Measurements from ENCODE around the gene LRRFIP1. TPM values are rescaled to one million over a fixed set of nuclear protein-coding genes. Genes with fewer than 3 reads are reported as not detected.
"Not testable (repeated sequence)": the region's sequence is repeated elsewhere in the genome, so short reads cannot be mapped to it uniquely, and the experiment has no call there.

The LRRFIP1 gene
- total and polyA plus RNA-seq, 9 donors: 27.4 to 71.1 (median 56.1) TPM

DNA sequence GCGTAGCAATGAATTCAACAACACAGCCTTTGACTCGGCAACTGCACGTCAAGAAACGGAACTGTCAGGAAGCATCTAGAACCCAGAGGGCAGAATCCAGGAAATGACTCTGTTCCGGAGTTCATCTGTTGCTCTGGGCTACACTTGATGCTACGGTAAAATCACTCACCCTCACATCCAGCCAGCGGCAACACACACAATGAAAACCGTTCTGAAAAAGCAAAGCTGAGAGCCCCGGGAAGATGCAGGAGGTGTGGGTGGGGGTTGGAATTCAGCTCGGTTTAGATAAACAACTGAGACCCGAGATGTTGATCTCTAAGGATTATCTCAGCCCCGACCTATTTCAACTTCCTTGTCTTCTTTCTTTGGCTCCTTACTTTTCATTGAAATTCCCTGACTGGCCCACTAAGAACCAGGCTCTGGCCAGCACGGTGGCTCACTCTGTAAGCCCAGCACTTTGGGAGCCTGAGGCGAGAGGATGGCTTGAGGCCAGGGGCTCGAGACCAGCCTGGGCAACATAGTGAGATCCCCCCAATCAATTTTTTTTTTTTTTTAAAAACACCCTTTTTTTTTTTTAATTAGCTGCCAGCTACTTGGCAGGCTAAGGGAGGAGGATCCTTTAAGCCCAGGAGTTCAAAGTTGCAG is 23.5 kb upstream of the LRRFIP1 start:
- H3K27ac ChIP-seq: no peak overlapping the region
- H3K36me3 ChIP-seq: no peaks in the 10 kb centered on the region
- no peaks in the 10 kb centered on the region for H3K4me1 ChIP-seq (ENCODE audit: insufficient read depth)
- no peak for TF ChIP-seq POLR2A (IDR thresholded peaks at IDR 0.05)
- TF ChIP-seq EP300 (IDR thresholded peaks at IDR 0.05): no peak
- TF ChIP-seq, protein P1, sequence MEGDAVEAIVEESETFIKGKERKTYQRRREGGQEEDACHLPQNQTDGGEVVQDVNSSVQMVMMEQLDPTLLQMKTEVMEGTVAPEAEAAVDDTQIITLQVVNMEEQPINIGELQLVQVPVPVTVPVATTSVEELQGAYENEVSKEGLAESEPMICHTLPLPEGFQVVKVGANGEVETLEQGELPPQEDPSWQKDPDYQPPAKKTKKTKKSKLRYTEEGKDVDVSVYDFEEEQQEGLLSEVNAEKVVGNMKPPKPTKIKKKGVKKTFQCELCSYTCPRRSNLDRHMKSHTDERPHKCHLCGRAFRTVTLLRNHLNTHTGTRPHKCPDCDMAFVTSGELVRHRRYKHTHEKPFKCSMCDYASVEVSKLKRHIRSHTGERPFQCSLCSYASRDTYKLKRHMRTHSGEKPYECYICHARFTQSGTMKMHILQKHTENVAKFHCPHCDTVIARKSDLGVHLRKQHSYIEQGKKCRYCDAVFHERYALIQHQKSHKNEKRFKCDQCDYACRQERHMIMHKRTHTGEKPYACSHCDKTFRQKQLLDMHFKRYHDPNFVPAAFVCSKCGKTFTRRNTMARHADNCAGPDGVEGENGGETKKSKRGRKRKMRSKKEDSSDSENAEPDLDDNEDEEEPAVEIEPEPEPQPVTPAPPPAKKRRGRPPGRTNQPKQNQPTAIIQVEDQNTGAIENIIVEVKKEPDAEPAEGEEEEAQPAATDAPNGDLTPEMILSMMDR (IDR thresholded peaks at IDR 0.05): no peak
- H3K27me3 ChIP-seq: no peaks in the 10 kb centered on the region
- H3K4me3 ChIP-seq: no peak overlapping the region
- intact Hi-C loops (cut with DNase I): loop anchor here in 1 of 4 donors (5.0 kb wide), 1 partner anchor 138 kb away; no protein-coding TSS in a partner anchor
- H3K9me3 ChIP-seq: no peaks in the 10 kb centered on the region
- DNase-seq: no peak
- 54 to 64% (median 61%) methylated on average over 15 of the region's 15 CpGs for WGBS, 3 donors

DNA sequence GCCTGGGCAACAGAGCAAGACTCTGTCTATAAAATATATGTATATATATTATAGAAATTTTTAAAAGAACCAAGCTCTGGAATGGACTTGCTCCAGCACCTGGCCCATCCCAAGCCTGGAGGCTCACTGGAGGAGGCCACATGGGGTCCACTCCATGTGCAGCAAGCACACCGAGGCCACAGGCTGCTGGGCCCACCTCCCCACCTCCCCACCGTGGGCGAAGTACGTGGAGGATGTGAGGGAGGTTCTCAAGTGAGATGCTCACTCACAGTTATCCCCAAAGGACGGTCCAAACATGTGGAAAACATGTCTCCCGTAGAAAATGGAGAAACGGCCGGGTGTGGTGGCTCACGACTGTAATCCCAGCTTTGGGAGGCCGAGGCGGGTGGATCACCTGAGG is 23.0 kb upstream of the LRRFIP1 start:
- H3K4me1 ChIP-seq (ENCODE audit: insufficient read depth): no peaks in the 10 kb centered on the region
- DNase-seq: peak in 1 of 5 donors; percentile 12
- TF ChIP-seq POLR2A (IDR thresholded peaks at IDR 0.05) (no peak), EP300 (IDR thresholded peaks at IDR 0.05) (no peak)
- TF ChIP-seq, protein P1 (IDR thresholded peaks at IDR 0.05): no peak
- H3K27ac ChIP-seq: no peak overlapping the region
- no peaks in the 10 kb centered on the region for H3K27me3 ChIP-seq
- intact Hi-C loops (cut with DNase I): loop anchor here in 1 of 4 donors (5.0 kb wide), 1 partner anchor 138 kb away; no protein-coding TSS in a partner anchor
- H3K36me3 ChIP-seq: no peaks in the 10 kb centered on the region
- 82 to 87% (median 84%) methylated on average over 11 of the region's 11 CpGs for WGBS, 3 donors
- H3K9me3 ChIP-seq: no peaks in the 10 kb centered on the region
- no peak overlapping the region for H3K4me3 ChIP-seq

DNA sequence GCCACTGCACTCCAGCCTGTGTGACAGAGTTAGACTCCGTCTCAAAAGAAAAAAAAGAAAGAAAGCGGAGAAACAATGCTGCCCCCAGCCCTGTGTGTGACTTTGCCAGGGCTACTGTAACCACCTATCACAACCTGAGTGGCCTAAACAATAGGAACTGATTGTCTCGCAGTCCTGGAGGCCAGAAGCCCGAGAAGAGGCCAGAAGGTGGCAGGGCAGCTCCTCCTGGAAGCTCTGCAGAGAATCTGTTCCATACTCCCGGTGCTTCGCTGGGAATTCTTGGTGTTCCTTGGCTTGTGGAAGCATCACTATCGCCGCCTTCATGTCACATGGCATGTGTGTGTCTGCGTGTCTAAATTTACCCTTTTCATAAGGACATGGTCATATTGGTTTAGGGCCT is 22.4 kb upstream of the LRRFIP1 start:
- Histone ChIP-seq H3K27ac (no peak overlapping the region), H3K9me3 (no peaks in the 10 kb centered on the region), H3K4me3 (no peak overlapping the region), H3K4me1 (ENCODE audit: insufficient read depth) (no peaks in the 10 kb centered on the region), H3K27me3 (no peaks in the 10 kb centered on the region), H3K36me3 (no peaks in the 10 kb centered on the region)
- intact Hi-C loops (cut with DNase I): loop anchor here in 1 of 4 donors (5.0 kb wide), 1 partner anchor 137 kb away; no protein-coding TSS in a partner anchor
- 89 to 93% (median 90%) methylated on average over 9 of the region's 9 CpGs for WGBS, 3 donors
- TF ChIP-seq, protein P1 (IDR thresholded peaks at IDR 0.05): no peak
- TF ChIP-seq POLR2A (IDR thresholded peaks at IDR 0.05): no peak
- DNase-seq: peak in 1 of 5 donors; percentile 12

DNA sequence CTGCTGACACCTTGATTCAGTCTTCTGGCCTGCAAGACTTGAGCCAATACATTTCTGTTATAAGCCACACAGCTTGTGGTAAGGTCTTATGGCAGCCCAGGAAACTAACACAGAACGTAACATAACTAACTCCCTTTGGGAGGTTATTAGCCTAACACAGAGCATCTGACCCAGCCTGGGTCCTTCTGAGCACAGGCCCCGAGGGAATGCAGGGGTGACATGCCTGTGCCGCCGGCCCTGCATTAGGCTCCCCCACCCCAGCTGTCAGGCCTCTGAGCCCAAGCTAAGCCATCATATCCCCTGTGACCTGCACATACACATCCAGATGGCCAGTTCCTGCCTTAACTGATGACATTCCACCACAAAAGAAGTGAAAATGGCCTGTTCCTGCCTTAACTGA is 20.9 kb upstream of the LRRFIP1 start:
- H3K4me3 ChIP-seq; H3K36me3 ChIP-seq; H3K27me3 ChIP-seq; H3K27ac ChIP-seq; H3K9me3 ChIP-seq; intact Hi-C loops (cut with DNase I); DNase-seq; H3K4me1 ChIP-seq (ENCODE audit: insufficient read depth): not testable (repeated sequence)
- WGBS, 3 donors: 93 to 98% (median 94%) methylated on average over 4 of the region's 4 CpGs

Measured in ovary (tissue), 9 donors.